Measurements from ENCODE around the gene BCAM. TPM values are rescaled to one million over a fixed set of nuclear protein-coding genes. Genes with fewer than 3 reads are reported as not detected.

Gene BCAM
- not detected in 2 replicates for total RNA-seq (2013; cell fraction: nucleolus; rRNA removed)
- total RNA-seq (2014; rRNA removed), result not detected in 2 replicates
- not detected in 2 replicates for total RNA-seq (2014; rRNA removed; fragmentation: Illumina TruSeq; extraction: Trizol)
- 0.29 and 0.64 TPM in 2 replicates for total RNA-seq (2021)
- polyA plus RNA-seq (2011; ENCODE audit: low read depth), result not detected
- polyA plus RNA-seq (2011; rRNA removed), result not detected in 2 replicates
- polyA plus RNA-seq (2011; cell fraction: cytosol; rRNA removed), result not detected in 2 replicates
- 0.12 TPM in 1 of 2 replicates, not detected in the other for polyA plus RNA-seq (2011; cell fraction: nucleus; rRNA removed)
- not detected in 2 replicates for polyA plus RNA-seq (2012)
- polyA plus RNA-seq (2014; fragmentation: Illumina TruSeq; extraction: Trizol), result not detected in 2 replicates
- polyA plus RNA-seq (2014; fragmentation: Nextera tagmentation; extraction: Ambion mirVana), result not detected
- not detected in 2 replicates for polyA plus RNA-seq (2014; rRNA removed)
- polyA plus RNA-seq (2016; fragmentation: Nextera tagmentation; extraction: Ambion mirVana), result under 1 TPM in 1 of 2 experiments, not detected in 1; 0.10 TPM
- polyA minus RNA-seq (2011; rRNA and poly(A)+ RNA removed), result not detected in 2 replicates
- polyA minus RNA-seq (2011; cell fraction: cytosol; rRNA and poly(A)+ RNA removed), result not detected in 2 replicates
- polyA minus RNA-seq (2011; cell fraction: nucleus; rRNA and poly(A)+ RNA removed), result not detected in 2 replicates
- percentile 10 among the genes with signal in this experiment for Bru-seq, nascent RNA
- BruChase-seq, experiment 1, labeled RNA remaining after a 6-hour chase, result percentile 7 among the genes with signal in this experiment
- BruChase-seq, experiment 2, labeled RNA remaining after a 2-hour chase, result percentile 11 among the genes with signal in this experiment
- long read RNA-seq, experiment 1, result 0 reads
- long read RNA-seq, experiment 2, result 0 reads

- H3K4me3 ChIP-seq, result no peak within 1 kb of the TSS
- H3K4me1 ChIP-seq (ENCODE audit: control insufficient read depth, insufficient read depth, low read length), result no peaks in the 10 kb centered on the region
- H3K9me3 ChIP-seq (replicated peaks; ENCODE audit: control insufficient read depth, insufficient read depth, low read length), result no peaks in the 10 kb centered on the region
- no peaks in the 10 kb centered on the region; a peak in 2 of 4 replicates for H3K27me3 ChIP-seq (replicated peaks in 1 of 2; ENCODE audit: control insufficient read depth in 2 of 2, insufficient read depth in 2 of 2, low read length in 1 of 2)
- CTCF ChIA-PET, result interaction anchor here (3.7 kb wide), 1 partner anchor 85 kb away, joined by 16 read pairs; no protein-coding TSS in a partner anchor
- ATAC-seq, result peak; percentile 49
- in situ Hi-C loops (cut with MboI) (no loop called here), intact Hi-C loops (cut with micrococcal nuclease; ENCODE audit: unreplicated experiment) (no loop called here)
- 7% methylated on average over 43 of the region's 59 CpGs for WGBS (ENCODE audit: insufficient coverage, insufficient replicate concordance, low lambda C conversion rate, missing lambda C conversion rate)
- no peak for FAIRE-seq
- no peak within 1 kb of the TSS for H3K9ac ChIP-seq (ENCODE audit: control insufficient read depth, insufficient read depth, low read length)
- RAD21 ChIA-PET (ENCODE audit: unreplicated experiment), result interaction anchor here (1.6 kb wide), 1 partner anchor 119 kb away, joined by 5 read pairs; no protein-coding TSS in a partner anchor
- H3K27ac ChIP-seq (ENCODE audit: control insufficient read depth, insufficient read depth), result no peak within 1 kb of the TSS
- TF ChIP-seq CEBPZ (IDR thresholded peaks at IDR 0.05; ENCODE audit: low read depth, low read length), result no peak
- TF ChIP-seq SIN3A (IDR thresholded peaks at IDR 0.05; ENCODE audit: low read depth, low read length), result no peak
- no peak for TF ChIP-seq CBX5 (IDR thresholded peaks at IDR 0.05; ENCODE audit: low read depth)
- TF ChIP-seq RUNX3 (IDR thresholded peaks at IDR 0.05; ENCODE audit: low read length), result no peak
- TF ChIP-seq PKNOX1 (IDR thresholded peaks at IDR 0.05), result no peak
- TF ChIP-seq USF2 (IDR thresholded peaks at IDR 0.05; ENCODE audit: borderline replicate concordance, low read depth, low read length), result no peak
- no peak for TF ChIP-seq NRF1 (conservative IDR thresholded peaks at IDR 0.05; ENCODE audit: low read depth, low read length)
- no peak for DNase-seq (ENCODE audit: low read depth, low spot score)
- no TSS peak for BruUV-seq (replicated peaks)
- H3K4me2 ChIP-seq (ENCODE audit: control insufficient read depth, insufficient read depth), result no peak within 1 kb of the TSS
- H3K79me2 ChIP-seq (ENCODE audit: control insufficient read depth, insufficient read depth, low read length), result no peaks in the 10 kb centered on the region
- H4K20me1 ChIP-seq (ENCODE audit: control insufficient read depth, insufficient read depth), result no peaks in the 10 kb centered on the region
- SMC1A ChIA-PET (ENCODE audit: uncharacterized antibody, unreplicated experiment), result interaction anchor here (1.3 kb wide), 1 partner anchor 118 kb away, joined by 4 read pairs; no protein-coding TSS in a partner anchor
- no peak within 1 kb of the TSS for H2AFZ ChIP-seq (ENCODE audit: control insufficient read depth, low read depth, low read length)
- no peaks in the 10 kb centered on the region for H3K36me3 ChIP-seq (ENCODE audit: control insufficient read depth in 2 of 2, insufficient read depth in 2 of 2, low read length in 1 of 2)
- POLR2A ChIA-PET, result no interaction called here
Measured at GRCh38 chr19:44808463-44809371, at the start of gene BCAM. BCAM (plus strand) TSS chr19:44809103; CDS start chr19:44809125, 22 bp downstream.
